Stomach (tissue), 9 donors: Measurements from ENCODE around the gene DCP2. TPM values are rescaled to one million over a fixed set of nuclear protein-coding genes. Genes with fewer than 3 reads are reported as not detected.

Experiments
- DNase-seq, 2 donors: peaks; one replicate each; pipeline versions ENCODE4 v3.0.0 to v3.0.0-alpha.2; 2013 to 2019
- H3K27ac ChIP-seq, 5 donors: fragments of 200-600 bp in 4 of 5; sonication (generic) in 4 of 5; one replicate each; pipeline ENCODE4 v1.5.1; 2013 to 2019; ENCODE audit warnings: mild to moderate bottlenecking in 1 of 5, moderate library complexity in 1 of 5
- H3K27me3 ChIP-seq, 3 donors: fragments of 200-600 bp; sonication (generic); one replicate each; pipeline ENCODE4 v1.5.1; 2017 to 2019; ENCODE audit warnings: mixed run types in 1 of 3
- H3K36me3 ChIP-seq, 4 donors: fragments of 200-600 bp; sonication (generic); 1 replicate in 3 of 4; 2 replicates in 1 of 4; pipeline ENCODE4 v1.5.1; 2016 to 2019
- H3K4me1 ChIP-seq, 4 donors: fragments of 200-600 bp; sonication (generic); one replicate each; pipeline ENCODE4 v1.5.1; 2016 to 2019
- H3K4me3 ChIP-seq, 4 donors: fragments of 200-600 bp; sonication (generic) in 3 of 4; one replicate each; pipeline ENCODE4 v1.5.1; 2016 to 2019; ENCODE audit warnings: mild to moderate bottlenecking in 1 of 4
- H3K9me3 ChIP-seq, 4 donors: fragments of 200-600 bp; sonication (generic); one replicate each; pipeline ENCODE4 v1.5.1; 2016 to 2019
- EP300 ChIP-seq: sonication (generic); formaldehyde crosslinking; IDR thresholded peaks from one replicate; pipeline ENCODE4 v1.6.1; 2017; ENCODE audit warnings: antibody characterized with exemption
- POLR2A ChIP-seq, 4 donors: fragments of 450-650 bp; IDR thresholded peaks; one replicate each; pipeline ENCODE4 v1.6.1; 2016; ENCODE audit warnings: antibody characterized with exemption in 4 of 4, control low read depth in 2 of 4, mild to moderate bottlenecking in 1 of 4, moderate library complexity in 1 of 4
- POLR2AphosphoS5 ChIP-seq, 3 donors: sonication (generic); formaldehyde crosslinking; IDR thresholded peaks; one replicate each; pipeline ENCODE4 v1.6.1; 2016; ENCODE audit warnings: antibody characterized with exemption in 3 of 3
- WGBS, 5 donors: extraction: QIAGEN DNeasy Blood & Tissue Kit in 3 of 5; methylation state at CpG; one replicate each; pipeline versions ENCODE4 v1.1.5 to v1.1.7; 2013 to 2018; 5-methylcytosine and 5-hydroxymethylcytosine counted together
- intact Hi-C: fragments of 100-400 bp; cut with DNase I; formaldehyde crosslinking; loops from one replicate; pipeline ENCODE4 v1.15.1; 2023; ENCODE audit warnings: low total_unique reads
- polyA plus RNA-seq, 3 donors: library from polyadenylated mRNA; stranded (reverse); fragments of 200-250 nt; gene quantifications; one replicate each; pipeline ENCODE4 v1.2.3, GENCODE V29; 2013
- total RNA-seq, 5 donors: library from RNA; depleted of rRNA; stranded (reverse); fragments of >200 nt; gene quantifications; one replicate each; pipeline versions ENCODE4 v1.1.0 to v1.2.3, GENCODE V29; 2014 to 2016
- TF ChIP-seq, protein P1 (sequence below), 7 experiments: fragments of 450-650 bp in 4 of 7; fragments of 200-600 bp in 3 of 7; sonication (generic) in 3 of 7; IDR thresholded peaks; one replicate each; pipeline ENCODE4 v1.5.1; 2016 to 2019; ENCODE audit warnings: antibody characterized with exemption in 7 of 7, control low read depth in 2 of 7, mild to moderate bottlenecking in 1 of 7
- donor health status: healthy with polysubstance abuse.
- donor health status: Bipolar disorder and iron deficiency.
- donor health status: healthy.

DCP2 gene
- total and polyA plus RNA-seq, 8 donors, result 5.3 to 61.3 (median 7.2) TPM

DNA sequence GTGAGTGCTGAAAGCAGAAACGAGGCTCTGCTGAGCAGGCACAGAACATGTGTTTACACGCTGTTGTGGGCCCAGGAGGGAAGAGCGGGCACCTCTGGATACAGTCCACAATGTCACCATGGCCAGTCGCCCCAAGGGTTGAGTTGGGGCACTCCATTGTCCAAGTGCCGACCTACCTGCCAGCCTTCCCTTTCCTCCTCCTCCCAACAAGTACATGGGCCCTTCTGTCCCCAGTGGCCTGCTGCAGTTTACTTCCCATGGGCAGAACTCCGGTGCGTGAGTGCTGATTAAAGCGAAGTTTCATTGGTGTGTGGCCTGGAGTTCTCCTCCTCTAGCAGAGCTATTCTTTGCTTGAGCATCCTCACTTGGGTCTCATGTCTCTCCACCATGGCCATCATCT lies 50.4 kb downstream of the DCP2 start:
- H3K27me3 ChIP-seq, result no peaks in the 10 kb centered on the region
- TF ChIP-seq EP300 (no peak), POLR2A (IDR thresholded peaks at IDR 0.05) (no peak), POLR2AphosphoS5 (IDR thresholded peaks at IDR 0.05) (no peak)
- TF ChIP-seq, protein P1, sequence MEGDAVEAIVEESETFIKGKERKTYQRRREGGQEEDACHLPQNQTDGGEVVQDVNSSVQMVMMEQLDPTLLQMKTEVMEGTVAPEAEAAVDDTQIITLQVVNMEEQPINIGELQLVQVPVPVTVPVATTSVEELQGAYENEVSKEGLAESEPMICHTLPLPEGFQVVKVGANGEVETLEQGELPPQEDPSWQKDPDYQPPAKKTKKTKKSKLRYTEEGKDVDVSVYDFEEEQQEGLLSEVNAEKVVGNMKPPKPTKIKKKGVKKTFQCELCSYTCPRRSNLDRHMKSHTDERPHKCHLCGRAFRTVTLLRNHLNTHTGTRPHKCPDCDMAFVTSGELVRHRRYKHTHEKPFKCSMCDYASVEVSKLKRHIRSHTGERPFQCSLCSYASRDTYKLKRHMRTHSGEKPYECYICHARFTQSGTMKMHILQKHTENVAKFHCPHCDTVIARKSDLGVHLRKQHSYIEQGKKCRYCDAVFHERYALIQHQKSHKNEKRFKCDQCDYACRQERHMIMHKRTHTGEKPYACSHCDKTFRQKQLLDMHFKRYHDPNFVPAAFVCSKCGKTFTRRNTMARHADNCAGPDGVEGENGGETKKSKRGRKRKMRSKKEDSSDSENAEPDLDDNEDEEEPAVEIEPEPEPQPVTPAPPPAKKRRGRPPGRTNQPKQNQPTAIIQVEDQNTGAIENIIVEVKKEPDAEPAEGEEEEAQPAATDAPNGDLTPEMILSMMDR (IDR thresholded peaks at IDR 0.05), result no peak
- no peak overlapping the region for H3K4me3 ChIP-seq
- intact Hi-C loops, result no loop called here
- peaks cover 0 to 22% (median 10%) of the 10 kb centered on the region in 4 donors for H3K4me1 ChIP-seq
- no peak overlapping the region for H3K27ac ChIP-seq
- peaks cover 15 to 38% (median 36%) of the 10 kb centered on the region in 4 donors for H3K36me3 ChIP-seq
- no peaks in the 10 kb centered on the region for H3K9me3 ChIP-seq
- WGBS, 5 donors, result 81 to 93% (median 86%) methylated on average over 8 of the region's 8 CpGs
- DNase-seq, result no peak

DNA sequence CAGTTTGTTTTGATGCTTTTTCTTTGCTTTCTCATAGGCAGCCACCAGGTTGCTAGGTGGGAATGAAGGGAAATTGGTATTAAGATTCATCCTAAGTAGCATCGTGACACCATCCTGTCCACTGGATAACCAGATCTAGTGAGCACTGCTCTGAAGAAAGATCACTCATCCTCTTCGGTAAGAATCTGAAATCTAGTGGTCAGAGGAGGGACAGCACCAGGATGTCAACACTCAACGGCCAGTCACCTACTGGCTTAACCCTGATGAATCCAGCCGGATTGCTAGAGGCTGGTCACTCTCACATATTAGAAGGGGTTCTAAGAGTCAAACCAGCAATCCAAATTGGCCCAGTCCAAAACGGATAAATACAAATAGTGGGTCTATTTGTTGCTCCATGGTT lies 50.8 kb downstream of the DCP2 start:
- no peak for TF ChIP-seq POLR2AphosphoS5 (IDR thresholded peaks at IDR 0.05)
- no peak for TF ChIP-seq POLR2A (IDR thresholded peaks at IDR 0.05)
- no peak for DNase-seq
- H3K4me3 ChIP-seq, result no peak overlapping the region
- WGBS, 5 donors, result 89 to 96% (median 92%) methylated on average over 5 of the region's 5 CpGs
- H3K27ac ChIP-seq, result no peak overlapping the region
- intact Hi-C loops, result no loop called here
- peaks cover 15 to 38% (median 36%) of the 10 kb centered on the region in 4 donors for H3K36me3 ChIP-seq
- no peaks in the 10 kb centered on the region for H3K27me3 ChIP-seq
- no peaks in the 10 kb centered on the region for H3K9me3 ChIP-seq
- H3K4me1 ChIP-seq, result peaks cover 0 to 19% (median 9%) of the 10 kb centered on the region in 4 donors

DNA sequence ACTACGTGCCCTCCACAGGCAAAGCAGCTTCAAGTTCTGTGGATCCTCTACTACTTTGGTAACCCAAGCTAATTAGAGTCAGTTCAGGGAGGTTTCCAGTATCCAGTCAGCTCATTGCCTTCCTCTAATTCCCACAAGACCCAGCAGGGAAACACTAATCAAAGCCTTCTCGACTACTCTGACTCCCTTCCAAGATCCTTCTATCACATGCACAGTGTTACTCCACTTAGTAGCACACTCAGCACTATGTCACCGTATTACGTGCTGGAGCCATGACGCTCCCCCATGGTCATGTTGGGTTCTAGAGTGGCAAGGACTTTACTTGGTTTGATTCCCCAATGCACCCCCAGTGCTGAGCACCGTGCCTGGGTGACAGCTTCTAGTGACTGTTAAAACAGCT lies 53.0 kb downstream of the DCP2 start:
- Histone ChIP-seq H3K4me1 (peaks cover 0 to 6% (median 0%) of the 10 kb centered on the region in 4 donors), H3K27me3 (no peaks in the 10 kb centered on the region), H3K4me3 (no peak overlapping the region), H3K9me3 (no peaks in the 10 kb centered on the region), H3K36me3 (peaks cover 15 to 38% (median 36%) of the 10 kb centered on the region in 4 donors), H3K27ac (no peak overlapping the region)
- DNase-seq, result no peak
- 78 to 93% (median 78%) methylated on average over 6 of the region's 6 CpGs for WGBS, 5 donors
- intact Hi-C loops, result no loop called here
- TF ChIP-seq POLR2A (IDR thresholded peaks at IDR 0.05) (no peak), POLR2AphosphoS5 (IDR thresholded peaks at IDR 0.05) (no peak), EP300 (no peak)
- TF ChIP-seq, protein P1 (IDR thresholded peaks at IDR 0.05), result no peak

DNA sequence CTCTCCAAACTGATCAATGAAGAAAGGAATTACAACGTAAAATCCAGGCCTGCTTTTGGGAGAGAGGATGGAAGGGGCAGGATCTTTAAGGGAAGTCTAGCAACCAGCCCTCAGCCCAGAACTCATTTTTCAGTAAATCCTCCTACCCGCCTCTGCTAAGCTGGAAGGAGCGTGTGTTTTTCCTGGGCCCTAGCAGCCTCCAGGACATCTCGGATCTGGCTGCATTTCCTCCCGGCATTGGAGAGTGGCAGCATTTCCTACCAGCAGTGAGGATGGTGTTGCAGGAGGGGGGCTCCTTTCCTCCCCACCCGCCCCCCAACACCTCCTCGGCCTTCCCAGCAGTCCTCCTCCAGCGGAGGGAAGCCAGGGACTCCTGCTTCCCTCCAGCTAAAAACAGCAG lies 54.5 kb downstream of the DCP2 start:
- no peaks in the 10 kb centered on the region for H3K27me3 ChIP-seq
- no peaks in the 10 kb centered on the region for H3K9me3 ChIP-seq
- no peak overlapping the region for H3K4me3 ChIP-seq
- DNase-seq, result no peak
- peaks cover 15 to 33% (median 30%) of the 10 kb centered on the region in 4 donors for H3K36me3 ChIP-seq
- H3K27ac ChIP-seq, result no peak overlapping the region
- WGBS, 5 donors, result 71 to 87% (median 85%) methylated on average over 8 of the region's 8 CpGs
- no peak for TF ChIP-seq POLR2AphosphoS5 (IDR thresholded peaks at IDR 0.05)
- no peak for TF ChIP-seq POLR2A (IDR thresholded peaks at IDR 0.05)
- H3K4me1 ChIP-seq, result peaks cover 0 to 6% (median 0%) of the 10 kb centered on the region in 4 donors
- intact Hi-C loops, result no loop called here

DNA sequence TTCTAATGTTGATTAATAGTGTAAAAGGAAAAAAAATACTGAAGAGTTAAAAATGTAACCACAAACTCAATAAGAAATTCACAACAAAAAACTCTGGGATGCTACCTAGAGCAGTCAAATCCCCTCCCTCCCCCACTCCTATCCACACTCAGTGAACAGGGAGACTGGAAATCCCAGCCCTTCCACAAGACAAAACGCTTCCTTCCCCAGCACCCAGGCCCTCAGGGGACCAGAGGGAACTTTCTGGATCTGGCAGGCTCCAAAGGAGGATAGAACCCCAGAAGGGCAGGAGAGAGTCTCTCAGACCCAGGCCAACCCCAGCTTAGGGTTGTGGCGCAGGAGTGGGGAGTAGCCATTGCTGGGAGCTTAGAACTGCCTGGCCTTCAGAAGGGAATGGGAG lies 55.0 kb downstream of the DCP2 start:
- intact Hi-C loops, result no loop called here

DNA sequence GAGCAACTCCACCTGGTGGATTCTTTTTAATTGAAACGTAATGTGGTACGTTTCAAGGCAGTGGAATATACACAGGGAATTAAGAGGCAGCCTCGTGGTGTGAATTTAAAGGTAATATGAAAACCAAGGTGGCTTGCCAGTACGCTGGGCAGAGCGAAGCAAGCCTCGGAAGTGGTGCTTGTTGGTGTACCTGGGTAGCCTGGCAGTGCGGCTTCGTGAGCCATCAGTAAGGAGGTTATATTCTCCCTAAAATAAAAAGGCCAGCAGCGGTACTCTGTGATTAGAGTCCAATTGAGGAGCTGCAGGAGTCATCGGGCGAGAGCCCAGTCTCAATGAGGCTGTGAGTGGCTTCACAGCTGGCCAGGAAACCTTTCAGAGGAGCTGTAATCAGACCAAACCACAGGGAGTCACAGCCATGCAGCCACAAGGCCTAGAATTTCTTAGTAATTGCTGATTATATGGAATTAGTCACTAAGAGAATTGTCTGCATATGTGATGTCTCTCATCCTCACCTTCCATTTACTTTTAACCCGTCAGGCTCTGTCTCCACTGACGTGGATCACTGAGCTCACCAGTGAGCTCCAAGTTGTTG lies 57.7 kb downstream of the DCP2 start:
- intact Hi-C loops, result no loop called here

More for the DNA sequence above, 55.0 kb downstream of the DCP2 start:
- TF ChIP-seq EP300 (no peak), POLR2A (IDR thresholded peaks at IDR 0.05) (no peak), POLR2AphosphoS5 (IDR thresholded peaks at IDR 0.05) (no peak)
- no peaks in the 10 kb centered on the region for H3K9me3 ChIP-seq
- no peak for DNase-seq
- H3K4me3 ChIP-seq, result no peak overlapping the region
- WGBS, 5 donors, result 82 to 91% (median 88%) methylated on average over 2 of the region's 2 CpGs
- no peaks in the 10 kb centered on the region for H3K27me3 ChIP-seq
- H3K4me1 ChIP-seq, result peaks cover 0 to 6% (median 0%) of the 10 kb centered on the region in 4 donors
- no peak overlapping the region for H3K27ac ChIP-seq
- H3K36me3 ChIP-seq, result peaks cover 15 to 33% (median 26%) of the 10 kb centered on the region in 4 donors

More for the DNA sequence above, 57.7 kb downstream of the DCP2 start:
- no peak for DNase-seq
- no peak for TF ChIP-seq EP300
- TF ChIP-seq, protein P1 (IDR thresholded peaks at IDR 0.05), result no peak
- no peak for TF ChIP-seq POLR2A (IDR thresholded peaks at IDR 0.05)
- TF ChIP-seq POLR2AphosphoS5 (IDR thresholded peaks at IDR 0.05), result no peak
- H3K4me3 ChIP-seq, result no peak overlapping the region
- H3K4me1 ChIP-seq, result peaks cover 0 to 6% (median 0%) of the 10 kb centered on the region in 4 donors
- 90 to 96% (median 92%) methylated on average over 13 of the region's 13 CpGs for WGBS, 5 donors
- no peaks in the 10 kb centered on the region for H3K27me3 ChIP-seq
- no peaks in the 10 kb centered on the region for H3K9me3 ChIP-seq
- peaks cover 0 to 18% (median 8%) of the 10 kb centered on the region in 4 donors for H3K36me3 ChIP-seq
- H3K27ac ChIP-seq, result no peak overlapping the region
